ENCODE results near the gene CDK18.

CDK18 gene

DNA sequence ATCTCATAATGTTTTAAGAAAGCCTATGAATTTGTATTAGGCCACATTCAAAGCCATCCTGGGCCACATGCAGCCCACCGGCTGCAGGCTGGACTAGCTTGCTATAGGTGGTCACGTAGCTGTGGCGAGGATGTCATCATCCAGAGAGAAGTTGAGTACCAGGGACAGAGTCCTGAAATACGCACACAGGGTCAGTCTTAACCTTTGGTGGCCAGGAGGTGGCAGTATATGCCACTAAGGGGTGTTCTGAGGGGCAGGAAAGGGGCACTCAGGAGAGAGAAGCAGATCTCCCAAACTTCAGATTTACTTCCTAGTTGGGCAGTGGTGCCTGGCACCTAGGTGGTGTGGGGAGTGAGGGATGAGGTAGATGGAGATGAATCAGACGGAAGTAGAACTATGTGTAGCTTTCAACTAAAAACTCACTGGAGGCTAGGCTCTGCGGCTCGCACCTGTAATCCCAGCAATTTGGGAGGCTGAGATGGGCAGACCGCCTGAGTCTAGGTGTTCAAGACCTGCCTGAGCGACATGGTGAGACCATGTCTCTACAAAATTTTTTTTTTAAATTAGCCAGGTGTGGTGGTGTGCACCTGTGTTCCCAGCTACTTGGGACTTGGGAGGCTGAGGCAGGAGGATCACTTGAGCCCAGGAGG lies 16.3 kb upstream of the CDK18 start:
- H3K27ac Mint-ChIP-seq = no peak overlapping the region
- ATAC-seq (replicated peaks) (peak; percentile 77 to 78), DNase-seq (peak; percentile 20)
- peaks cover 2 to 12% of the 10 kb centered on the region in 2 donors for H3K4me1 Mint-ChIP-seq
- peaks cover 46 to 71% of the 10 kb centered on the region in 2 donors for H3K27me3 Mint-ChIP-seq
- H3K36me3 Mint-ChIP-seq = no peaks in the 10 kb centered on the region
- no peak overlapping the region for H3K4me3 Mint-ChIP-seq
- no peaks in the 10 kb centered on the region for H3K9me3 Mint-ChIP-seq

DNA sequence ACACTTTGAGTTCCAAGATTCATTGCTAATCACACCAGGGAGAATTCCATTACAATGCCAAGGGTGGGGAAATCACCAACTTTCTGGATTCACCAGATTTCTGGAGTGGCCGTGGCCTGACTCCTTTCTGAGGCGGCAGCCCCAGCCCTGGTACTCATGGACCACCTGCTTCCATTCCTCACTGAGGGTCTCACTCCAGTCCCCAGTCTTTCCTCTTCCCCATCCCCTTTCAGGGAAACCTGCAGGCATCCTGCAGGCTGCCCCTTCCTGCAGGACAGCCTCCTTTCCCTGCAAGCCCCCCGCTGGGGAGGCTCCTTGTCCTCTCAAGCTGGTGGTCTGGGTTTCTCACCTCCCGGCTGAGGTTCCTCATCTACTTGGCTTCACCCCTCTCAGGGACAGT lies 12.7 kb upstream of the CDK18 start:
- no peaks in the 10 kb centered on the region for H3K9me3 Mint-ChIP-seq
- H3K27ac Mint-ChIP-seq = no peak overlapping the region
- no peaks in the 10 kb centered on the region for H3K36me3 Mint-ChIP-seq
- ATAC-seq (replicated peaks) (no peak), DNase-seq (no peak)
- H3K4me1 Mint-ChIP-seq = peaks cover 2 to 6% of the 10 kb centered on the region in 2 donors
- no peak overlapping the region for H3K4me3 Mint-ChIP-seq
- peaks cover 51 to 63% of the 10 kb centered on the region in 2 donors for H3K27me3 Mint-ChIP-seq

DNA sequence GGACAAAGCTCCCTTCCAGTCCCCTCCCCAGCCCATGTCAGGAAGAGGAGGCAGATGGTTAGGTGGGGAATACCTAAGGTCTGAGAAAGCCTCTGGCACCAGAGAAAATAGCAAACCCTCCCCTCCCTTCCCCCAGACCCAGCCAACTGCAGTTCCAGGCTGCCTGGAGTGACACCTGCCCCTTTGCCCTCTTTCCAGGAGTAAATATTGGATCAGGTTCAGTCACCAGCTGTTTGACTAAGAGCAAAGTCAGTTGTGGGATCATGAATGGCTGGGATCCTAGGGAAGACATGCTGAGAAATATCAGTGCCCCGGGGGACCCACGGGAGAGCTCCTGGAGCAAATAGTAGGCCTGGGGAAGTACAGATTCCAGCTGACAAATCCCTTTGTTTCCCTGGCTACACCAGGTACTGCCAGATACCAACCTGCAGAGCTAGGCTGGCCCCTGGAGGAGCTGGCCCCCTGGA lies 12.2 kb upstream of the CDK18 start:
- DNase-seq (no peak), ATAC-seq (replicated peaks) (no peak)
- no peaks in the 10 kb centered on the region for H3K9me3 Mint-ChIP-seq
- peaks cover 50 to 61% of the 10 kb centered on the region in 2 donors for H3K27me3 Mint-ChIP-seq
- H3K4me3 Mint-ChIP-seq = no peak overlapping the region
- H3K4me1 Mint-ChIP-seq = peaks cover 2 to 6% of the 10 kb centered on the region in 2 donors
- no peak overlapping the region for H3K27ac Mint-ChIP-seq
- H3K36me3 Mint-ChIP-seq = no peaks in the 10 kb centered on the region

DNA sequence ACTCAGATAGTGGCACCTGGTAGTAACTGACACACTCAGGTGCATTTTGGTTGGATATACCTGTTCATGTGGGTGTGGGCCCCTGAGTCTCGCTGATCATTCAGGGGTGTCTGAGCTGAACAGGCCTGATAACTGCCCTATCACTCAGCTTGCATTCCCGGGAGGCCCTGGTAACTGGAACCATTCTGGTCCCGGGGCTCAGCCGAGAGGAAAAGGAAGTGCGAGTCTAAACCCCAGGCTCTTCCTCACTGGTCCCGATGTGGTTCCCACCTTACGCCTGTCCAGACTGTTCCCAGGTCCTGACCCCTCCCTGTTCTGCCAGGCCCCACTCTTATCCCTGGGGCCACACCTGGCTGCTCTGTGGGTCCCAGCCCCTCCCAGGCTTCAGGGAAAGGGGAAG lies 11.7 kb upstream of the CDK18 start:
- ATAC-seq (replicated peaks) (no peak), DNase-seq (no peak)
- Mint-ChIP-seq H3K4me1 (peaks cover 2 to 6% of the 10 kb centered on the region in 2 donors), H3K36me3 (no peaks in the 10 kb centered on the region), H3K4me3 (no peak overlapping the region), H3K27me3 (peaks cover 50 to 62% of the 10 kb centered on the region in 2 donors), H3K27ac (no peak overlapping the region), H3K9me3 (no peaks in the 10 kb centered on the region)

DNA sequence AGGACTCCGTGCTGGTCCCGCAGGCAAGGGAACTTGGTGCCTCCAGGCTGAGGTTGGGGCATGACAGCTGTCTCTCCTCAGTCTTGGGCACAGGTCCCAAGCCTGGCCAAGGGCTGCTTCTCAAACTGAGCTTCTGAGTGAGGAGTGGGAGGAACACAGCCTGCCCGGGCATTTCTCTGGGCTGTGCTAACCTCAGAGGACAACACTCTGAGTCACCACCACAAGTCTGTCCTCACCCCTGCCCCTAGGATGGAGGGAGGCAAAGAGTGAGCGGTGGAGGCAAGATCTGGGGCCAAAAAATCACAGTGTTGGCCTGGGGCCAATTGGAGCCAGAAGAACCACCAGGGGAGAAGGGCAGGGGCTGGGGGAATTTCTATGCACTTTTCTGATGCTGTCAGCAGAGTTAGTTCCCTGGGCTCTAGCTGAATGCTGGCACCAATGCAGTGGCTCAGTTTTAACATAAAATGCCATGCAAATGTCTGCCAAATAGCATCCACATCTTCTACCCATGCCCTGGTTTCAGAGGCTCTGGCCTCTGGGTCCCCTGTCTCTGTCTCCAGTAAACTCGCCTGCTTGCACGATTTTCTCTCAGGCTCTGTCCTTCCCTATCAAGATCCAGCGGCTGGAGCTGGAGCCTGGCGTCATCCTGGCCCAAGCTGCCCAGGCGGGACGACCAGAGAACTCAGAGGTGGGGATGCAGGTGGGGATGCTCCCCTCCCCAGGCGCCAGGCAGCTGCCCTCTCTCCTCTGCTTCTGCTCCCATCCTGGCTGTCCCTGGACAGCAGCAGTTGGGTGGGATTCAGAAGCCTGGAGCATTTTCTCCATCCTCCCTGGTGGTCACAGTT lies 11.0 kb upstream of the CDK18 start:
- no peaks in the 10 kb centered on the region for H3K36me3 Mint-ChIP-seq
- H3K27ac Mint-ChIP-seq = no peak overlapping the region
- no peaks in the 10 kb centered on the region for H3K9me3 Mint-ChIP-seq
- DNase-seq (no peak), ATAC-seq (replicated peaks) (peak; percentile 56 to 70)
- peaks cover 2 to 6% of the 10 kb centered on the region in 2 donors for H3K4me1 Mint-ChIP-seq
- H3K4me3 Mint-ChIP-seq = no peak overlapping the region
- peaks cover 44 to 59% of the 10 kb centered on the region in 2 donors for H3K27me3 Mint-ChIP-seq

DNA sequence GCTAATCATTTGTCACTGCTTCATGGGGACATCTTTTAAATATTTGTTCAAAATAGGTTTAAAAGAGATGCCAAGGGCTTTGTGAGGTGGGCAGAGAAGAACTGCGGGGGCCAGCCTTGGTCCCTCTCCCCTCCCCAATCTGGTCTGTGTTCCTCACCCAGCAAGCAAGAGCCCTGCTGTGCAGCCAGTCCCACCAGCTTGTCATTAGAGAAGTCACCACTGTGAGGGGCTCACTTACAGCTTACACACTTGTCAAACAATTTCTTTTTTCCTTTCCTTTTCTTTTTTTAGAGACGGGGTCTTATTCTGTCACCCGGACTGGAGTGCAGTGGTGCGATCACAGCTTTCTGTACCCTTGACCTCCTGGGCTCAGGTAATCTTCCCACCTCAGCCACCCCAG lies 10.4 kb upstream of the CDK18 start:
- ATAC-seq (replicated peaks) (no peak), DNase-seq (no peak)
- Mint-ChIP-seq H3K4me1 (peaks cover 2 to 6% of the 10 kb centered on the region in 2 donors), H3K27me3 (peaks cover 44 to 57% of the 10 kb centered on the region in 2 donors), H3K36me3 (no peaks in the 10 kb centered on the region), H3K9me3 (no peaks in the 10 kb centered on the region), H3K4me3 (no peak overlapping the region), H3K27ac (no peak overlapping the region)

DNA sequence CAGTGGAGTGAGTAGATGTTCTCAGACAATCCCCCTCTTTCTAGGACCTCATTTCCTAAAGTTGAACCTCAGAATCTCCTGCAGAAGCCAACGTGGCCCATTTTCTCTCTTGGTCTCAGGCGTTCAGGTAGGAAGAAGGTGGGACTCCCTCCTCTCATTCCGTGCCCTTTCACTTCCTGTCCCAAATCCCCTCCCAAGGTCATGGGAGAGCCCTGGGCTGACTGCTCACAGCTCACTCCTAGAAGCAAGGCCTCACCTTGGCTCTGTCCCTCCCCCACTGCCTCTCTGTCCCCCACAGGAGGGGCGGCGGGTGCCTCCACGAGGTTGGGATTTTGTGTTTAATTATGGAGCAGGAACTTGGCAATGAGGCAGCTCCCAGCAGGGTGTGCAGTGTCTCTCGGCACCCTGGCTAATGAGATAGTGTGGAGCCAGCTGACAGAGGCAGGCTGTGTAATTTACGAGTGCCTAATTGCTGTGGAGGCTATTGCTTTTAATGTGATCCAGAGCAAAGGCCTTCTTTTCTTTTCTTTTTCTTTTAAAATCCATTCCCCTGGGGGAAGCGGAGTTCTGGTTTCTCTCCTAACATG lies 9.1 kb upstream of the CDK18 start:
- no peak for ATAC-seq (replicated peaks)
- Mint-ChIP-seq H3K9me3 (no peaks in the 10 kb centered on the region), H3K36me3 (no peaks in the 10 kb centered on the region), H3K4me3 (no peak overlapping the region), H3K4me1 (peaks cover 2 to 6% of the 10 kb centered on the region in 2 donors), H3K27ac (peak overlapping the region; percentile 28), H3K27me3 (peaks cover 32 to 47% of the 10 kb centered on the region in 2 donors)
- no peak for DNase-seq

DNA sequence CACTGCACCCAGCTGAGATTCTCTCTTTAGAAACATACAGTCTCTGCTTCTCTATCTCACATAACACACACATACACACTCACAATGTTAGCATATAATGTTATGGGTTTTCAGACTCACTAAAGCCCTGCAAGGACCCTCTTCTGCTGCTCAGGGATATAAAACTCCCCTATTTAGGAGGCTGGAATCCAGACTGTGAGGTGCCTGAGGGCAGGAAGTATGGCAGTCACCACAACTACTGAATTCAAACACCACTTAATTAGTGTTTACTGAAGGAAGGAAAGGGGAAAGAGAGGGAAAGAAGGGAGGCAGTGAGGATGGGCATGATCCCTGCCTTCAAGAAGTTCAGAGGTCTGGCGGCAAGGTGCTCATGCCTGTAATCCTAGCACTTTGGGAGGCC lies 7.8 kb upstream of the CDK18 start:
- Mint-ChIP-seq H3K4me3 (no peak overlapping the region), H3K36me3 (no peaks in the 10 kb centered on the region), H3K4me1 (peaks cover 2 to 15% of the 10 kb centered on the region in 2 donors), H3K9me3 (no peaks in the 10 kb centered on the region), H3K27ac (no peak overlapping the region), H3K27me3 (peaks cover 31 to 46% of the 10 kb centered on the region in 2 donors)
- ATAC-seq (replicated peaks) (no peak), DNase-seq (no peak)

DNA sequence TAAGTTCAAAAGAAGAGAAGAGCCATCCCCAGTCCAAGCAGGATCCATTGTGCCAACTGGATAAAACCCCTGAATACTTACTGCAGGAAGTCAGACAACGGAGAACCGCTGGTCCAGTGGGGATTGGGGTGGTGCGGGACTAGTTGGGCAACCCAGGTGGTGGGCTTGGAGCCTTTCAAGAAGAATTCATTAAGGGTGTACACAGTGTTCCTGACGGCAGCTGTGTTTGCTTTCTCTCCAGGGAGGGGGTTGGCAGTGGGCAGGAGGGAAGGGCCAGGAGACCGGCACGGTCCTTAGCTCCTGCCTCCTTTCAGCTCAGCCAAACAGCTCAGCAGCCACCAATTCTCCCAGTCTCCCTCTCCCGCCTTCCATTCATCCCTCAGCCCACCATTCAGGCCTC lies 7.1 kb upstream of the CDK18 start:
- ATAC-seq (replicated peaks) (no peak), DNase-seq (no peak)
- Mint-ChIP-seq H3K9me3 (no peaks in the 10 kb centered on the region), H3K27ac (no peak overlapping the region), H3K36me3 (no peaks in the 10 kb centered on the region), H3K4me1 (peaks cover 2 to 15% of the 10 kb centered on the region in 2 donors), H3K4me3 (no peak overlapping the region), H3K27me3 (peaks cover 25 to 39% of the 10 kb centered on the region in 2 donors)

DNA sequence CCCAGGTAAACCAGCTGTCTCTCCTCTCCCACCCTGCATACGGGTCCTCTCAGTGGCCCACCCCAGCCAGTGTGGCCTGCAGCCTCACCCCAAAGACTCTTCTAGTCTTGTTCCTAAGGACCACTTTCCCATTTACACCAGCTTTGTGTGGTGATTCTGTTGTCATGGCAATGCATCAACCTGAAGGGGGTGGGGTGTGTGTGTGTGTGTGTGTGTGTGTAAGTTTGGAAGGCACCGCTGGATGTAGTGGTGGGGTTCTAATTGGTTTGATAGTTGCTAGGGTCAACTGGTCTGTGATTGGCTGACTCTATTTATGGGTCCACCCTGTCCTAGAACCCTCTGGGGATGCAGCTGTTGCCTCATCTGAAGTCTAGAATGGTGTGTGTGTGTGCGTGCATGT lies 4.7 kb upstream of the CDK18 start:
- H3K4me3 Mint-ChIP-seq = no peak overlapping the region
- H3K27me3 Mint-ChIP-seq = peaks cover 13 to 19% of the 10 kb centered on the region in 2 donors
- DNase-seq (no peak), ATAC-seq (replicated peaks) (no peak)
- peaks cover 4 to 17% of the 10 kb centered on the region in 2 donors for H3K4me1 Mint-ChIP-seq
- no peak overlapping the region for H3K27ac Mint-ChIP-seq
- no peaks in the 10 kb centered on the region for H3K9me3 Mint-ChIP-seq
- no peaks in the 10 kb centered on the region for H3K36me3 Mint-ChIP-seq

DNA sequence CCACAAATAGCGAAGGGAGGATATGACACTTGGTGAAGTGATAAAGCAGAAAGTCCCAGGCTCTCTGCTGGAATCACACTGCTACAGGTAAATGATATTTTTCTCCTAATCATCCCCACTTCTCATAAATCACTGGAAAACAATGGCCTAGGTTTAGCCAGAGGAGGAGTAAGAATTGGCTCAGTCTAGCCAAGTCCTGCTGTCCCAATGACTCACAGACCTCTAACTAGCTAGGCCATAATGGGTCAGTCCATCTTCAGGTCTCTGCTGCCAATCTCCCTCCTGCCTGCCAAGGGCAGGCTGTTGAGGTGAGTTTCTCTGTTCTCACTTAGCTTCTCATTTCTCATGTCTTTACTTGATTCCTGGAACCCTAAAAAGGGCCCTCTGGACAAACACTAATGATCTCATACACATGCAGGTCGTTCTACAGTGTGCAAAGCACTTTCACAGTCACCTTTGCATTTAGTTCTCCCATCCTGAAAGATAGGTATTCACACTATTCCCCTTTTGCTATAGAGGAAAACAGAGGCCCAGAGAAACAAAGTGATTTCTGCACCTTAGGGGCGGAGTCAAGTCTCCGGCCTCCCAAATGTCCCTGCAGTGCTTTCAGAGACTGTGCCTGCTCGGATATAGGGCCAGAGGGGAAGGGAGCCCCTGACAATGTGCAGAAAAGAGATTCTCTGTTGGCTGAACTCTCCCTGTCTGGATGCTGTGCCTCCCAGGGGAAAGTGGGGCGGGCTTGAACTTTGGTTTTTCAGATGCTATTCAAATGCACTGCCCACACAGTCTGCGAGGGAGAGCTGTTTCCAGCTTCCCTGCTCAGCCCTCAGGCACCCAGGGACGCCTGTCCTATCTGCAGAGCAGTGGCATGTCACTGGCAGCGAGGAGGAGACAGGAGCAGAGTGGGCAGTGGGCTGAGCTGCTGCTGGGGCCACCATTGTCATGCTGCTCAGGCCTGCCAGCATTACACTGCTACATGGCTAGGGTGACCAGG lies 3.9 kb upstream of the CDK18 start:
- peaks cover 12 to 26% of the 10 kb centered on the region in 2 donors for H3K27me3 Mint-ChIP-seq
- peaks cover 10 to 24% of the 10 kb centered on the region in 2 donors for H3K4me1 Mint-ChIP-seq
- no peaks in the 10 kb centered on the region for H3K36me3 Mint-ChIP-seq
- ATAC-seq (replicated peaks) (no peak), DNase-seq (no peak)
- no peak overlapping the region for H3K4me3 Mint-ChIP-seq
- H3K9me3 Mint-ChIP-seq = no peaks in the 10 kb centered on the region
- H3K27ac Mint-ChIP-seq = no peak overlapping the region

DNA sequence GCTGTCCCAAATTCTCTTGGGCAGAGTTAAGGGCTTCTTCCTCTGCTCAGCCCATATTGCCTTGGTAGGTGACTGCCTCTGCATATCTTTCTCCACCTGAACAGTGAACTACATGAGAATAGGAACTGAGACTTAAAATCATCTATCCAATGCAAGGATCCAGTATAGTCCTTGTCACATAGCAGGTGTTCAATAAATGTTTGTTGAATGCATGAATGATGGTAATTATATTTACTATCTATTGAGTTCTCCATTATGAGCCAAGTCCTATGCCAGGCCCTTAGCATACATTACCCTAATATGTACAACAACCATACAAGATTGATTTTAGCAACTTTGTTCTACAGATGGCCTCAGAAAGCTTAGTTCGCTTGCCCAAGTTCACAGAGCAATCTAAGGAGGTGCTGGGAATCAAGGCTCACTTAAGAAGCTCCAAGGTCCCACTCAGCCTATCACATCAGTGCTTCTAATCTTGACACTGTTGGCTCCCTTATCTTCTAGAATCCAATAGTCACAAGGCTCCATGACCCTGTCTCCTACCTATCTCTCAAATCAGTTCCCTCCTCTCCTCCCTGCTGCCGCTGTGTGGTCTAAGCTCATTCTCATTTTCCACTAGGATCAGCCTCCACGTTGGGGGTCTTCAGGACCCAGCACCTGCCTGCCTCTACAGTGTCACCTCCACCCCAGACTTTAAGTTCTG lies 2.2 kb upstream of the CDK18 start:
- Mint-ChIP-seq H3K27ac (no peak overlapping the region), H3K4me1 (peaks cover 13 to 29% of the 10 kb centered on the region in 2 donors), H3K4me3 (no peak overlapping the region), H3K27me3 (peaks cover 7 to 16% of the 10 kb centered on the region in 2 donors), H3K36me3 (no peaks in the 10 kb centered on the region), H3K9me3 (no peaks in the 10 kb centered on the region)
- ATAC-seq (replicated peaks) = no peak
- no peak for DNase-seq

DNA sequence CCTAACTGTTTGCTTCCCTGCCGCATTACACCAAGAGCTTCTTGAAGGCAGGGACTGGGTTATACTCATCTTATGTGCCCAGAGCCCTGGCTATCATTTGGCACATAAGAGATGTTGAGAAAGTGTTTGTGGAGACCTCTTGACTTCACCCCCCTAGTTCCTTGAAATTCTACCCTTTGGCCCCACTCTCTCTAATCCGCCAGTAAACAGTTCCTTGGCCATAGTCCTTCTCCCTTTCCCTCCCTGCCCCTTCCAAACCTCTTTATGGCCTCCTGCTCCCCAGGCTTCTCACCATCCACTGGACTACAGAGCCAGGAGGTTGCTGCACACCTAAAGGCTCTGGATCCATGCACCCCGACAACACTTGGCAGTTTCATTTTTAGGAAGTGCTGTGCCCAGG lies 1.5 kb upstream of the CDK18 start:
- Mint-ChIP-seq H3K36me3 (no peaks in the 10 kb centered on the region), H3K4me1 (peaks cover 13 to 29% of the 10 kb centered on the region in 2 donors), H3K4me3 (no peak overlapping the region), H3K27me3 (peaks cover 7 to 9% of the 10 kb centered on the region in 2 donors), H3K27ac (no peak overlapping the region), H3K9me3 (no peaks in the 10 kb centered on the region)
- ATAC-seq (replicated peaks) (no peak), DNase-seq (no peak)

Data from stimulated activated naive B cell treated with anti-CD40 and anti-IgM and Interleukin-4, amounts not matched to agents 10 μg/mL and 1 μg/mL and 100 μg/mL, for 72 hours (primary cell).